Measurements from ENCODE around the gene CCDC54.

DNA sequence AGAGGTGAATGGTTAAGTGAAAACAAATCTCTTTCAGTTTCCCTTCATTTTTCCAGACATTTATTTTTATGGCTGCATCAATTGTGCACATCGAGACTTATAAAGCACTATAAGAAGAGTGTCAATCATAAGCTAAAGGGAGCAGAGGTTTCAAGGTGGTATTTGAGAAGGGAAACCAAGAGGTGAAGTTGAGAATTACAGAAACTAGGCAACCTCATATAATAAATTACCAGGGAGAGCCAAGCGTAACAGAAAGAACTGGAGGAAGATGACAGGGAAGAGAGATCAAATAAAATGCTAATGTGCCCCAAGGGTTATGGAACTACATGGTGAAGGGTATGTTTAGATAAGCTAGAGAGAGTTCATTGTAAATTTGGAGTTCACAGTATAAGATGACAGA lies 6.3 kb upstream of the CCDC54 start:
- TF ChIP-seq CTCF (IDR thresholded peaks at IDR 0.05) = no peak
- no peak for TF ChIP-seq POLR2A (IDR thresholded peaks at IDR 0.05)
- TF ChIP-seq EP300 (IDR thresholded peaks at IDR 0.05) = no peak

All from tibial nerve (tissue), 4 donors.